CD4-positive, CD25-positive, alpha-beta regulatory T cell (primary cell): ENCODE results near the gene CCNJL. TPM values are rescaled to one million over a fixed set of nuclear protein-coding genes. Genes with fewer than 3 reads are reported as not detected.

Source experiments
- ATAC-seq, 2 donors: fragments of 150-1000 bp; cut with Tn5 transposase; one replicate each; pipeline ENCODE4 v1.10.0; 2021; ENCODE audit warnings: low read depth in 2 of 2, moderate number of reproducible peaks in 2 of 2, moderate library complexity in 1 of 2
- DNase-seq, 3 donors: peaks; one replicate each; pipeline versions ENCODE4 v3.0.0 to v3.0.0-alpha.2; 2012 to 2022; ENCODE audit warnings: mixed read lengths in 1 of 3
- H3K27ac ChIP-seq: one replicate; pipeline ENCODE4 v1.7.0; 2013; ENCODE audit warnings: mild to moderate bottlenecking, low read length; ENCODE audit not compliant: insufficient read depth, poor library complexity, severe bottlenecking
- H3K27me3 ChIP-seq: one replicate; pipeline ENCODE4 v1.7.0; 2013; ENCODE audit warnings: low read length; ENCODE audit not compliant: control insufficient read depth, insufficient read depth
- H3K36me3 ChIP-seq: one replicate; pipeline ENCODE4 v1.7.0; 2013; ENCODE audit warnings: mild to moderate bottlenecking, low read length, moderate library complexity; ENCODE audit not compliant: control insufficient read depth, insufficient read depth
- H3K4me1 ChIP-seq: 2 replicates; pipeline ENCODE4 v1.7.0; 2013; ENCODE audit warnings: mild to moderate bottlenecking, low read length; ENCODE audit not compliant: insufficient read depth, control insufficient read depth, poor library complexity, severe bottlenecking
- H3K4me3 ChIP-seq: one replicate; pipeline ENCODE4 v1.7.0; 2013; ENCODE audit warnings: low read depth, mild to moderate bottlenecking, low read length, moderate library complexity
- H3K9me3 ChIP-seq, 2 experiments: 1 replicate in 1 of 2; 2 replicates in 1 of 2; pipeline ENCODE4 v1.7.0; 2013; ENCODE audit warnings: low read length in 2 of 2, mild to moderate bottlenecking in 1 of 2, moderate library complexity in 1 of 2; ENCODE audit not compliant: control insufficient read depth in 2 of 2
- H3K27ac Mint-ChIP-seq, 3 donors: one replicate each; pipeline ENCODE4 v1.8.0; 2020 to 2022; ENCODE audit warnings: mild to moderate bottlenecking in 3 of 3, mixed read lengths in 3 of 3, moderate library complexity in 2 of 3
- H3K27me3 Mint-ChIP-seq: one replicate; pipeline ENCODE4 v1.8.0; 2022; ENCODE audit warnings: mild to moderate bottlenecking, mixed read lengths
- H3K36me3 Mint-ChIP-seq: one replicate; pipeline ENCODE4 v1.8.0; 2020; ENCODE audit warnings: mixed read lengths
- H3K4me1 Mint-ChIP-seq, 4 donors: one replicate each; pipeline ENCODE4 v1.8.0; 2020 to 2022; ENCODE audit warnings: mixed read lengths in 4 of 4, mild to moderate bottlenecking in 1 of 4
- H3K4me3 Mint-ChIP-seq, 4 donors: one replicate each; pipeline ENCODE4 v1.8.0; 2020 to 2022; ENCODE audit warnings: mild to moderate bottlenecking in 4 of 4, mixed read lengths in 4 of 4, moderate library complexity in 3 of 4
- H3K9me3 Mint-ChIP-seq, 7 donors: one replicate each; pipeline ENCODE4 v1.8.0; 2020 to 2022; ENCODE audit warnings: mixed read lengths in 7 of 7, mild to moderate bottlenecking in 3 of 7, moderate library complexity in 2 of 7
- polyA plus RNA-seq, 4 donors: library from polyadenylated mRNA; unstranded; fragments of 300-500 nt; fragmentation: Illumina TruSeq; gene quantifications; one replicate each; pipeline ENCODE4 v1.2.3, GENCODE V29; 2021
- total RNA-seq: library from RNA; stranded (reverse); gene quantifications from one replicate; pipeline ENCODE4 v1.2.3, GENCODE V29; 2022

Gene CCNJL
- total and polyA plus RNA-seq, 5 donors from 2014 or later: not detected

- H3K36me3 ChIP-seq: no peaks in the 10 kb centered on the region
- H3K9me3 Mint-ChIP-seq: no peaks in the 10 kb centered on the region
- no peak for ATAC-seq
- H3K4me1 Mint-ChIP-seq: peaks cover 0 to 3% (median 0%) of the 10 kb centered on the region in 4 donors
- no peaks in the 10 kb centered on the region for H3K4me1 ChIP-seq
- DNase-seq: no peak
- no peaks in the 10 kb centered on the region for H3K9me3 ChIP-seq
- no peaks in the 10 kb centered on the region for H3K36me3 Mint-ChIP-seq
- peaks cover 6% of the 10 kb centered on the region for H3K27me3 Mint-ChIP-seq
- H3K4me3 ChIP-seq: no peak overlapping the region
- H3K27me3 ChIP-seq: no peaks in the 10 kb centered on the region
- H3K27ac Mint-ChIP-seq: no peak overlapping the region
- H3K27ac ChIP-seq: no peak overlapping the region
- H3K4me3 Mint-ChIP-seq: no peak overlapping the region
These were observed 14.6 kb upstream of the CCNJL start for GRCh38 chr5:160326981-160327380.

- Histone ChIP-seq H3K4me1 (no peaks in the 10 kb centered on the region), H3K9me3 (no peaks in the 10 kb centered on the region), H3K36me3 (no peaks in the 10 kb centered on the region), H3K27me3 (no peaks in the 10 kb centered on the region), H3K27ac (no peak overlapping the region), H3K4me3 (no peak overlapping the region)
- no peak overlapping the region for H3K27ac Mint-ChIP-seq
- no peaks in the 10 kb centered on the region for H3K36me3 Mint-ChIP-seq
- H3K27me3 Mint-ChIP-seq: peaks cover 6% of the 10 kb centered on the region
- peaks cover 0 to 3% (median 0%) of the 10 kb centered on the region in 4 donors for H3K4me1 Mint-ChIP-seq
- DNase-seq: no peak
- H3K4me3 Mint-ChIP-seq: no peak overlapping the region
- ATAC-seq: no peak
- H3K9me3 Mint-ChIP-seq: no peaks in the 10 kb centered on the region
These were observed 13.4 kb upstream of the CCNJL start for GRCh38 chr5:160325716-160326115.

GRCh38 chr5:160324886-160325285 lies 12.5 kb upstream of the CCNJL start:
- DNase-seq (no peak), ATAC-seq (no peak)
- Mint-ChIP-seq H3K9me3 (no peaks in the 10 kb centered on the region), H3K4me3 (no peak overlapping the region), H3K4me1 (no peaks in the 10 kb centered on the region), H3K27ac (no peak overlapping the region), H3K27me3 (peaks cover 6% of the 10 kb centered on the region), H3K36me3 (no peaks in the 10 kb centered on the region)
- Histone ChIP-seq H3K36me3 (no peaks in the 10 kb centered on the region), H3K27me3 (no peaks in the 10 kb centered on the region), H3K4me1 (no peaks in the 10 kb centered on the region), H3K27ac (no peak overlapping the region), H3K9me3 (no peaks in the 10 kb centered on the region), H3K4me3 (no peak overlapping the region)

- H3K27me3 Mint-ChIP-seq: peaks cover 20% of the 10 kb centered on the region
- no peak overlapping the region for H3K27ac Mint-ChIP-seq
- H3K27ac ChIP-seq: no peak overlapping the region
- H3K36me3 Mint-ChIP-seq: no peaks in the 10 kb centered on the region
- peaks cover 13% of the 10 kb centered on the region for H3K27me3 ChIP-seq
- no peaks in the 10 kb centered on the region for H3K4me1 Mint-ChIP-seq
- H3K9me3 Mint-ChIP-seq: peaks cover 0 to 2% (median 0%) of the 10 kb centered on the region in 7 donors
- no peak for DNase-seq
- no peak overlapping the region for H3K4me3 ChIP-seq
- peaks cover 0 to 2% of the 10 kb centered on the region in 2 experiments for H3K9me3 ChIP-seq
- ATAC-seq: no peak
- no peaks in the 10 kb centered on the region for H3K36me3 ChIP-seq
- no peak overlapping the region for H3K4me3 Mint-ChIP-seq
- H3K4me1 ChIP-seq: no peaks in the 10 kb centered on the region
These were observed 6.0 kb upstream of the CCNJL start for GRCh38 chr5:160318409-160318808.

GRCh38 chr5:160317434-160317833 lies 5.1 kb upstream of the CCNJL start:
- Histone ChIP-seq H3K4me1 (no peaks in the 10 kb centered on the region), H3K36me3 (no peaks in the 10 kb centered on the region), H3K27me3 (peaks cover 19% of the 10 kb centered on the region), H3K27ac (no peak overlapping the region), H3K9me3 (peaks cover 0 to 2% of the 10 kb centered on the region in 2 experiments), H3K4me3 (no peak overlapping the region)
- ATAC-seq: no peak
- Mint-ChIP-seq H3K27ac (no peak overlapping the region), H3K4me3 (no peak overlapping the region), H3K9me3 (peaks cover 0 to 2% (median 0%) of the 10 kb centered on the region in 7 donors), H3K4me1 (peaks cover 0 to 4% (median 0%) of the 10 kb centered on the region in 4 donors), H3K36me3 (no peaks in the 10 kb centered on the region), H3K27me3 (peaks cover 29% of the 10 kb centered on the region)
- DNase-seq: no peak

- peaks cover 35% of the 10 kb centered on the region for H3K27me3 Mint-ChIP-seq
These were observed 3.6 kb upstream of the CCNJL start for GRCh38 chr5:160315968-160316367.

GRCh38 chr5:160312960-160313727 lies 780 bp upstream of the CCNJL start:
- no peaks in the 10 kb centered on the region for H3K4me1 ChIP-seq
- H3K27ac ChIP-seq: no peak overlapping the region
- H3K4me3 ChIP-seq: no peak overlapping the region
- H3K36me3 Mint-ChIP-seq: no peaks in the 10 kb centered on the region
- H3K27me3 ChIP-seq: peaks cover 25% of the 10 kb centered on the region
- H3K27ac Mint-ChIP-seq: no peak overlapping the region
- peaks cover 0 to 7% (median 0%) of the 10 kb centered on the region in 4 donors for H3K4me1 Mint-ChIP-seq
- H3K9me3 Mint-ChIP-seq: peaks cover 0 to 4% (median 0%) of the 10 kb centered on the region in 7 donors
- peak overlapping the region in 2 of 4 donors; percentile 62 to 68 for H3K4me3 Mint-ChIP-seq
- DNase-seq: no peak
- no peaks in the 10 kb centered on the region for H3K36me3 ChIP-seq
- peaks cover 49% of the 10 kb centered on the region for H3K27me3 Mint-ChIP-seq
- no peak for ATAC-seq
- peaks cover 0 to 2% of the 10 kb centered on the region in 2 experiments for H3K9me3 ChIP-seq

More at GRCh38 chr5:160315968-160316367, 3.6 kb upstream of the CCNJL start:
- Mint-ChIP-seq H3K36me3 (no peaks in the 10 kb centered on the region), H3K4me1 (peaks cover 0 to 7% (median 0%) of the 10 kb centered on the region in 4 donors), H3K9me3 (peaks cover 0 to 4% (median 0%) of the 10 kb centered on the region in 7 donors), H3K4me3 (no peak overlapping the region), H3K27ac (no peak overlapping the region)
- DNase-seq (peak in 1 of 3 donors; percentile 4), ATAC-seq (no peak)
- Histone ChIP-seq H3K4me3 (no peak overlapping the region), H3K4me1 (no peaks in the 10 kb centered on the region), H3K36me3 (no peaks in the 10 kb centered on the region), H3K27me3 (peaks cover 19% of the 10 kb centered on the region), H3K9me3 (peaks cover 0 to 2% of the 10 kb centered on the region in 2 experiments), H3K27ac (no peak overlapping the region)
